HepG2 (cell line): ENCODE results near the gene VPREB3. TPM values are rescaled to one million over a fixed set of nuclear protein-coding genes. Genes with fewer than 3 reads are reported as not detected.

Experiments used
- DR1 ChIP-seq: sonication (generic); formaldehyde crosslinking; IDR thresholded peaks from 2 replicates; pipeline ENCODE4 v1.8.0; 2021; ENCODE audit warnings: mild to moderate bottlenecking, missing genetic modification reagents, inconsistent platforms
- EEA1 ChIP-seq: sonication (generic); formaldehyde crosslinking; IDR thresholded peaks from 2 replicates; pipeline ENCODE4 v1.5.1; 2020; ENCODE audit warnings: mild to moderate bottlenecking, missing genetic modification reagents, borderline replicate concordance
- FOXP4 ChIP-seq: sonication (generic); formaldehyde crosslinking; IDR thresholded peaks from 2 replicates; pipeline ENCODE4 v1.4.0; 2020; ENCODE audit warnings: missing genetic modification reagents
- GPBP1L1 ChIP-seq: sonication (generic); formaldehyde crosslinking; IDR thresholded peaks from 2 replicates; pipeline ENCODE4 v1.5.0; 2020; ENCODE audit warnings: mild to moderate bottlenecking, missing genetic modification reagents
- IRF1 ChIP-seq: sonication (generic); formaldehyde crosslinking; IDR thresholded peaks from 2 replicates; pipeline ENCODE4 v1.4.0; 2020; ENCODE audit warnings: low read depth, mild to moderate bottlenecking, missing genetic modification reagents
- KDM1A ChIP-seq: IDR thresholded peaks from 2 replicates; pipeline ENCODE4 v1.6.1; 2016; ENCODE audit warnings: missing compliant biosample characterization
- MTA3 ChIP-seq: sonication (generic); formaldehyde crosslinking; IDR thresholded peaks from 2 replicates; pipeline ENCODE4 v1.4.0; 2020; ENCODE audit warnings: missing genetic modification reagents
- PITX1 ChIP-seq: sonication (generic); formaldehyde crosslinking; IDR thresholded peaks from 2 replicates; pipeline ENCODE4 v1.5.1; 2020; ENCODE audit warnings: mild to moderate bottlenecking, missing genetic modification reagents
- RFX3 ChIP-seq: IDR thresholded peaks from 2 replicates; pipeline ENCODE4 v1.6.1; 2016; ENCODE audit warnings: missing biosample characterization, missing genetic modification reagents
- SALL2 ChIP-seq: sonication (generic); formaldehyde crosslinking; IDR thresholded peaks from 2 replicates; pipeline ENCODE4 v1.8.1; 2023; ENCODE audit warnings: mild to moderate bottlenecking, missing genetic modification reagents, inconsistent platforms
- SRY ChIP-seq: sonication (generic); formaldehyde crosslinking; IDR thresholded peaks from 2 replicates; pipeline ENCODE4 v1.8.0; 2022; ENCODE audit warnings: mild to moderate bottlenecking, missing genetic modification reagents
- TBX2 ChIP-seq: sonication (generic); formaldehyde crosslinking; IDR thresholded peaks from 2 replicates; pipeline ENCODE4 v1.5.0; 2020; ENCODE audit warnings: missing genetic modification reagents, mild to moderate bottlenecking, borderline replicate concordance
- TBX3 ChIP-seq: fragments of 450-650 bp; IDR thresholded peaks from 2 replicates; pipeline ENCODE4 v1.6.1; 2017; ENCODE audit warnings: antibody characterized with exemption, mild to moderate bottlenecking, inconsistent platforms, borderline replicate concordance
- TCF7L2 ChIP-seq: IDR thresholded peaks from 2 replicates; pipeline ENCODE4 v1.6.1; 2011; ENCODE audit warnings: mild to moderate bottlenecking, low read depth, low read length, moderate library complexity
- TEAD3 ChIP-seq: optimal IDR thresholded peaks from 2 replicates; pipeline ENCODE3; 2016; ENCODE audit warnings: borderline replicate concordance
- THAP9 ChIP-seq: sonication (generic); formaldehyde crosslinking; IDR thresholded peaks from 2 replicates; pipeline ENCODE4; 2020; ENCODE audit warnings: missing genetic modification reagents, mild to moderate bottlenecking, borderline replicate concordance
- XBP1 ChIP-seq: sonication (generic); formaldehyde crosslinking; IDR thresholded peaks from 2 replicates; pipeline ENCODE4 v1.5.0; 2020; ENCODE audit warnings: missing genetic modification reagents
- ZNF350 ChIP-seq: sonication (generic); formaldehyde crosslinking; IDR thresholded peaks from 2 replicates; pipeline ENCODE4 v1.4.0; 2020; ENCODE audit warnings: mild to moderate bottlenecking, low read depth, missing genetic modification reagents, borderline replicate concordance
- ZNF558 ChIP-seq: sonication (generic); formaldehyde crosslinking; IDR thresholded peaks from 2 replicates; pipeline ENCODE4 v1.9.0; 2022; ENCODE audit warnings: mild to moderate bottlenecking, missing genetic modification reagents, borderline replicate concordance
- ZNF761 ChIP-seq: sonication (generic); formaldehyde crosslinking; conservative IDR thresholded peaks from 2 replicates; pipeline ENCODE4 v1.4.0; 2020; ENCODE audit warnings: mild to moderate bottlenecking, missing genetic modification reagents
- ZSCAN12 ChIP-seq: sonication (generic); formaldehyde crosslinking; IDR thresholded peaks from 2 replicates; pipeline ENCODE4 v1.9.0; 2021; ENCODE audit warnings: mild to moderate bottlenecking, missing genetic modification reagents
- polyA plus RNA-seq, 8 experiments: library from polyadenylated mRNA; depleted of rRNA in 3 of 8; stranded (reverse) in 7 of 8; unstranded in 1 of 8; fragments of >200 nt; fragmentation: Illumina TruSeq in 4 of 8; extraction: Trizol in 4 of 8; gene quantifications; 2 replicates each; pipeline versions ENCODE4 v1.2.1 to v1.2.3, GENCODE V29; 2011 to 2016; ENCODE audit warnings: low read depth in 4 of 8, missing spikeins in 1 of 8, mixed read lengths in 1 of 8; ENCODE audit not compliant: insufficient read depth in 1 of 8
- total RNA-seq, 5 experiments: library from RNA; depleted of rRNA; stranded (reverse); fragments of >200 nt; fragmentation: Illumina TruSeq; extraction: Trizol; gene quantifications; 2 replicates each; pipeline ENCODE4 v1.2.3, GENCODE V29; 2016; ENCODE audit warnings: low read depth in 1 of 5
- TF ChIP-seq, protein P1 (sequence below): IDR thresholded peaks from 2 replicates; pipeline ENCODE4 v1.6.1; 2016; ENCODE audit warnings: missing genetic modification reagents, missing compliant biosample characterization

The VPREB3 gene
- total and polyA plus RNA-seq, 2 of the 13 experiments (the other 11 are each of a cell fraction or from before 2014, with no cell fraction given) = 0.22 TPM; not detected in 1

DNA sequence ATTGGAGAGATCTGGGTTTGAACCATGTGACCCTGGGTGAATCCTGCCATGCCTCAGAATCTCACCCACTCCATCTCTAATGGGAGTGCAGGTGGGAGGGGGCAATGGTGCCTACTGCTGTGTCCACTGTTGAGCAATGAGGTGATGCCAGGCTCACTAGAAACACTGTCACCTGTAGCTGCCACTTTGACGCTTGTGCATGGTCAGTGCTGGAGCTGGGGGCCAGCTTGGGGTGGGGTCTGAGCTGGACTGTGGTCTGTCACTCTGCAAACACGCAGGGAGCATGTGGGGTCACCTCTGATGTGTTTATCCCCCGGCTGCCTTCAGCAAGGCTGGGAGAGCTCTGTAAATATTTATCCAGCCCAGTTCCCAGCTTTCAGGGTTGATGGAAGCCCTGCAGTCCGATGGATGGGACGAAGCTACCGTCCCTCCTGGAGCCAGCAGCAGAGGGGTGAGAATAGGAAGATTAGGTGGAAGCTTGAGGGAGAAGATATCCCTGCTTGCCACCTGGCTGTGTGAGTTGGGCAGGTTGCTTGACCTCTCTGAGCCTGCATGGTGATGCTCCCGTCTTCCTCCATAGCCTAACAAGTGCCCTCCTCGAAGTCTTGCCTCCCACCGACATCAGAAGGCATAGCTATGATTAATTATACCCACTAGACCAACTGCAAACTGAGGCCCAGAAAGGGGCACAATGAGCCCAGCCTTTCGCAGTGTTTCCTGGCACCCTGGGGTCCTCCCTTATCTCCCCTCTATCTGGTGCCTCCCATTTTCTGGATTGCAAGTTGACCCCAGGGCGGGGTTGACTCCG, 20.1 kb upstream of the VPREB3 start (continued):
- TF ChIP-seq FOXP4 (CRISPR knock-in tag) (peak; percentile 89), ZNF558 (CRISPR knock-in tag) (0 out of 2 replicates have a peak, but pooled peaks have one; percentile 19), KDM1A (0 out of 2 replicates have a peak, but pooled peaks have one; percentile 39), ZSCAN12 (CRISPR knock-in tag) (no peak), SRY (no peak), MTA3 (no peak), RFX3 (CRISPR knock-in tag) (no peak), THAP9 (CRISPR knock-in tag) (0 out of 2 replicates have a peak, but pooled peaks have one; percentile 4), ZNF350 (CRISPR knock-in tag) (peak; percentile 82), SALL2 (CRISPR knock-in tag) (0 out of 2 replicates have a peak, but pooled peaks have one; percentile 42), TBX2 (CRISPR knock-in tag) (peak; percentile 96), TBX3 (peak; percentile 69; the same call in 1 of the 2 replicates), TCF7L2 (no peak), PITX1 (CRISPR knock-in tag) (peak; percentile 94), XBP1 (CRISPR knock-in tag) (no peak), EEA1 (CRISPR knock-in tag) (no peak), ZNF761 (CRISPR knock-in tag) (0 out of 2 replicates have a peak, but pooled peaks have one; percentile 33), GPBP1L1 (CRISPR knock-in tag) (no peak), DR1 (CRISPR knock-in tag) (no peak), TEAD3 (CRISPR knock-in tag) (peak; percentile 78), IRF1 (CRISPR knock-in tag) (no peak)
- TF ChIP-seq, protein P1, sequence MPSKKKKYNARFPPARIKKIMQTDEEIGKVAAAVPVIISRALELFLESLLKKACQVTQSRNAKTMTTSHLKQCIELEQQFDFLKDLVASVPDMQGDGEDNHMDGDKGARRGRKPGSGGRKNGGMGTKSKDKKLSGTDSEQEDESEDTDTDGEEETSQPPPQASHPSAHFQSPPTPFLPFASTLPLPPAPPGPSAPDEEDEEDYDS (CRISPR knock-in tag) = peak; percentile 59; the same call in 1 of the 2 replicates
